NCI-H2196 (cell line): ENCODE measurements around the gene KCNQ4.

ENCODE experiments used
- DNase-seq: peaks from one replicate; lab custom pipeline; 2025; ENCODE audit not compliant: unreplicated experiment; lab: John Stamatoyannopoulos, UW

The KCNQ4 gene

GRCh38 chr1:40776236-40777072 lies 7.1 kb upstream of the KCNQ4 start:
- no peak for DNase-seq

GRCh38 chr1:40777224-40777970 lies 6.2 kb upstream of the KCNQ4 start:
- DNase-seq, result no peak

- no peak for DNase-seq
Measured at GRCh38 chr1:40780678-40781607, 2.6 kb upstream of the KCNQ4 start.

GRCh38 chr1:40781608-40781971 lies 2.0 kb upstream of the KCNQ4 start:
- no peak for DNase-seq

GRCh38 chr1:40782371-40782956 lies 1.1 kb upstream of the KCNQ4 start:
- no peak for DNase-seq

- no peak for DNase-seq
Measured at GRCh38 chr1:40784141-40784770, 669 bp downstream of the KCNQ4 start.

- no peak for DNase-seq
Measured at GRCh38 chr1:40784771-40785151, 1.2 kb downstream of the KCNQ4 start.

GRCh38 chr1:40785446-40785845 lies 1.9 kb downstream of the KCNQ4 start:
- DNase-seq, result no peak

GRCh38 chr1:40786171-40786994 lies 2.8 kb downstream of the KCNQ4 start:
- no peak for DNase-seq

GRCh38 chr1:40786995-40787705 lies 3.6 kb downstream of the KCNQ4 start:
- DNase-seq, result no peak

GRCh38 chr1:40787737-40788560 lies 4.4 kb downstream of the KCNQ4 start:
- no peak for DNase-seq

GRCh38 chr1:40788561-40789341 lies 5.2 kb downstream of the KCNQ4 start:
- DNase-seq, result no peak

- no peak for DNase-seq
Measured at GRCh38 chr1:40789342-40789598, 5.7 kb downstream of the KCNQ4 start.

GRCh38 chr1:40789661-40790430 lies 6.3 kb downstream of the KCNQ4 start:
- no peak for DNase-seq

- DNase-seq, result no peak
Measured at GRCh38 chr1:40792036-40792435, 8.4 kb downstream of the KCNQ4 start.

GRCh38 chr1:40793617-40794016 lies 10.0 kb downstream of the KCNQ4 start:
- no peak for DNase-seq

GRCh38 chr1:40794048-40794447 lies 10.5 kb downstream of the KCNQ4 start:
- DNase-seq, result no peak
